GM19025 (cell line): Measurements from ENCODE around the gene HINT3.
"Not testable (repeated sequence)": the region's sequence is repeated elsewhere in the genome, so short reads cannot be mapped to it uniquely, and the experiment has no call there.

ENCODE experiments used
- ATAC-seq: cut with Tn5 transposase; IDR thresholded peaks from one replicate; pipeline ENCODE4 v1.9.1; 2021; ENCODE audit warnings: mild to moderate bottlenecking, low read depth, moderate library complexity; ENCODE audit not compliant: unreplicated experiment

Gene HINT3

DNA sequence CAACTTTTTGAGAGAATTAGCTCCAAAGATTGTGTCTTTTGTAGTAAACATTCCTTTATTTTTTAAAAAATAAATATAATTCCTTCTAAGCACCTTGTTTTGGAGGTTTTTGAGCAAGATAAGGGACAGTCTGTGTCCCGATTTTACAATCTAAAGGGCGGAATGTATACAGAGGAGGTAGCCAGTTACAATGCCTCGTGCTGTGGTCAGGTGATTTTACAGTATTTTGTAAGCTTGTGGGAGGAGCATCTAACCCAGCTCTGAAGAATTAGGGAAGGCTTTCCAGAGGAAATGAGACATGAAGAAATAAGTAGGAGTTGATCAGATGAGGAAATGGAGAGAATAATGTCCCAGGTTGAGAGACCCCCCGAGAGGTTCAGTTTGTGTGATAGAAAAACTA is 1.3 kb downstream of the HINT3 start:
- no peak for ATAC-seq

DNA sequence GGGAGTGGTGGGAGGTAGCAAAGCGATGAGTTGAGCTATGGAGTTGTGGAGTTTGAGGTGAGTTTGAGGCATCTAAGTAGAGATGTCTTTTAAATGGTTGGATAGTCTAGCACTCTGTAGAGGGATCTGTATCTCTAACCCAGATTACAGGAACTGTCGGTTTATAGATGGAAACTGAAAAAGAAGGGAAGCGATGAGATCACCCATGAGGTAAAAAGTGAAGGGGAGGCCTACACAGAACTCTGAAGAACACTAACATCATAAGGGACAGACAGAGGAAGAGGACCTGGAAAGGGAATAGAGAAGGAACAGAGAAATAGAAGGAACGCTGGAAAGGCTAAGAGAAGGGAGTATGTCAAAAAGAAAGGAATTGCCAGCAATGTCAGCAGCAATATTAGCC is 2.5 kb downstream of the HINT3 start:
- ATAC-seq, result no peak

DNA sequence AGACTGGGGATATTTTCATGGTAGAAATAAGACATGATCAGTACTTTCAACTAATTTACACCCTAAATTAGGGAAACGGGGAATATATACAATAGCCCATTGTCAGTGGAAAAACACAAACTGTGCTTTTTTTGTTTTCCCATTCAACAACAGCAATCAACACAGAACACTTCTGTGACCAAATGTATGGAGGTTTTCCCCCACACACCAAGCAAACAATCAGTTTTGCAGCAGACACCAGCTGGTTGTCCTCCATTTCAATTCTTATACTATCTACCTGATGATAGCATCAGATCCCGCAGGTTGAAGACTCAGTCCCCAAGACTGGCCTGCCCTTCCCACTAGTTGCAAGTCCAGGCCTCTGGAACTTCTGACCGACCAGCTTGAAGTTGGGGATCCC is 4.5 kb downstream of the HINT3 start:
- ATAC-seq, result no peak

DNA sequence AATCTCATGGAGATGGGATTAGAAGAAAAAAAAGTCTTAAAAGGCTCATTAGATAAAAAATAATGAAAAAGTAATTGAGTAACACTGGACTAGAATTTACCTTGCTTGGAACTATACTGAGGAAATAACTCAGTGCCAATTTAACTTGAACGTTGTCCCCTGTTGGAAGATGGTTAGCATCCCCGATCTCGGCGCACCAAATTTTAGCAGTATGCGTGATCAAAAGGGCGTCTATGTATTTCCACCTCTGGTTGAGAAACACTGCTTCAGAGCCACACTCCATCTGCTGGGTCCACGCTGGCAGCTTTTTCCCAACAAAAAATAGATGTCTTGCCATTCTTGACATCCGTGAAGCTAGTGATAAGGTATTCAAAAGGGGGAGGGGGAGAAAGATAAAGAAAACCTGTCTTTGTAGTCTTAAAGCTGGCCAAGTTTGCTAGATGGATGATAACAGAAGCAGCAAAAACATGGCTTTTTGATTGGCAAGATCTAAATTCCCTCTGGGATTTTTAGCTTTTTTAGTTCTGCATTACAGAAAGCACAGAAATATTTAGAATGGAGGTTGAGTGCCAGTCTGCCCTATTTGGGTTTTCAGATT is 6.4 kb downstream of the HINT3 start:
- no peak for ATAC-seq

DNA sequence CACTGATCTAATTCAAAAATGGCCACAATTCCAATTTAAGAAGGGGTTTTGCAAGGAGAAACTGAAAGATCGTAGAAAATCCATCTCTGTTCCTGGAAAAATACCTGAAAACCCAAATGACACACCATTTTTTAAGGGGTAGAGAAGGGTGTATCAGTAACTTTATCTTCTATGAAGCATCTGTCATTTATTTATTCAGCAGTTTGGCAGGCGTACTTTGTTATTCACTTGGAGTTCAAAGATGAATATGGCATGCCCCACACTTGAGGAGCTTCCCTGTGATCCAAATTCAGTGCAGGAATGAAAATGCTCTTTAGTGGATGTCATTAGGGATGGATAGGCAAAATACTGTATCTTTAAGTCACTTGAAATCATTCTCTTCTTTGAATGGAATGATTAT is 7.2 kb downstream of the HINT3 start:
- no peak for ATAC-seq

DNA sequence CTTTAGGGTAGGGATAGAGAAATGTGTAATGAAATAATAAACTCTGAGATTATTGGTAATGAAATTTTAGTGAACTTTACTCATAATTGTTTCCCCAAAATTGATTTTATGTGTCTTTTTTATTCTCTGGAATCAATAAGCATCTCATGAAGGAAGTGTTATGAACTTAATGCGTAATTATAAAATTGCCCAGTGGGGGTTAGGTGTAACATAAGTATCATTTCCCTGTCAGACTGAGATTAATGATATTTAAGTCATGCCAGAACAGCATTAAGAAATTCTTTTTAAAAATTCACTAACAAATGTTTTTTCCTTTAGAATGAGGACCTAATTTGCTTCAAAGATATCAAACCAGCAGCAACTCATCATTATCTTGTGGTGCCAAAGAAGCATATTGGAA is 10.0 kb downstream of the HINT3 start:
- no peak for ATAC-seq

DNA sequence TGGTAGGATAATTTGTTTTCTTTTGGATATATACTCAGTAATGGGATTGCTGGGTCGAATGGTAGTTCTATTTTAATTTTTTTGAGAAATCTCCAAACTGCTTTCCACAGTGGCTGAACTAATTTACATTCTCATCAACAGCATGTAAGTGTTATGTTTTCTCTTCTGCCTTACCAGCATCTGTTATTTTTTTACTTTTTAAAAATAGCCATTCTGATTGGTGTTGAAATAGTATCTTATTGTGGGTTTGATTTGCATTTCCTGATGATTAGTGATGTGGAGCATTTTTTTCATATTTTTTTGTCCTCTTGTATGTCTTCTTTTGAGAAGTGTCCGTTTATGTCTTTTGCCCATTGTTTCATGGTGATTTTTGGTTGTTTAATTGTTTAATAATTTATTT is 11.9 kb downstream of the HINT3 start:
- ATAC-seq, result no peak

DNA sequence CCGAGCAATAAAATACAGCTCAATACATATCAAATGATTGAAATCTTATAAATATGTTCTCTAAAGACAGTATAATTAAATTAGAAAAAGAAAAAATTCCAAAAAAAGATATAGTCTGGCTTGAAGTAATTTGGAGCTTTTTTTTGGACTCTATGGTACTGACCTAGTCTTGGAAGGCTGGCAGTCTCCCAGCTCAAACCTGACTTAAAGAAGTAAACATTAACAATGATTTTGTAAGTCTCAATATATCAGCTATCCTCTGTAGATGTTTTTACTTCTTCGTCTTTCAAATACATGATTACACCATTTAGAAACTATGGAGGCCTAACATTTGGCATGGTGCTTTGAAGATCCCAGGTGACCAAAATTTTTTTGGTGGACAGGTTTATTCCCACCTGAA is 14.2 kb downstream of the HINT3 start:
- ATAC-seq, result no peak

DNA sequence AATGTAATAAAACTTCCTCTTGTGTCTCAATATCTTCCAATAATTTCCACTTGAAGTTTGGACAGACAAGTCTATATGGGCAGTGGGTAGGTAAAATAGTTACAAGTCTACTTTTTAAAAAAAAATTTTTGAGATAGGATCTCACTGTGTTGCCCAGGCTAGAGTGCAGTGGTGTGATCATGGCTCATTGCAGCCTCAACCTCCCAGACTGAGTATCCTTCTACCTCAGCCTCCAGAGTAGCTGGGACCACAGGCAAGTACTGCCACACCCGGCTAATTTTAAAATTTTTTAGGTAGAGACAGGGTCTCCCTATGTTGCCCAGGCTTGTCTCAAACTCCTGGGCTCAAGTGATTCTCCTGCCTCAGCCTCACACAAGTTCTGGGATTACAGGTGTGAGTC is 15.9 kb downstream of the HINT3 start:
- not testable (repeated sequence) for ATAC-seq

DNA sequence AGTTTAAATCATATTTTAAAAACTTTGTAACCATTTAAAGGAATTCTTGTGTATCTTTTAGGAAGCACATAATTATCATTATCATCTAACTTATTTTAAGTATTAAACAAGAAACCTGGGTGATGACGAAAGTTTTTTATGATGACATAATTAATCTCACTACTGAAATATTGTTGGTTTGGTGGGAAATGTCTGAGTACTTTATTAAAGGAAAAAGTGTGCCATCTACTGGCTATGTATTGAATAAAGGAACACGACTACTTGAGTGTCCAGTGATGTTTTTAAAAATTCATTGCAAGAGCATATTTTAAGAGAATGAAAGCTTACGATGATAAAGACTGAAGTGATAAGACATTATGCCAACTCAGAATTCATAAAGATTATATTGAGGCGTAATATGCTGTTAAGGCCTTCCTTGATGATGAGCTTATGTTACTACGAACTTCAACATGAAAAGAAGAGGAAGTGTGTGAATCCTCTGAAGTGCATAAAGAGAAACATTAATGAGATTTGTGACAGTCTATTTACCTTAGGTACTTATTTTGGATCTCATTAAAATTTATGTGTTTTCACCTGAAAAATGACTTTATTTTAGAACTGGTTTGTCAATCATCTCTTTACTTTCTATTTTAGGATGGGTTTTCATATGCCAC is 17.8 kb downstream of the HINT3 start:
- ATAC-seq, result peak; percentile 82

DNA sequence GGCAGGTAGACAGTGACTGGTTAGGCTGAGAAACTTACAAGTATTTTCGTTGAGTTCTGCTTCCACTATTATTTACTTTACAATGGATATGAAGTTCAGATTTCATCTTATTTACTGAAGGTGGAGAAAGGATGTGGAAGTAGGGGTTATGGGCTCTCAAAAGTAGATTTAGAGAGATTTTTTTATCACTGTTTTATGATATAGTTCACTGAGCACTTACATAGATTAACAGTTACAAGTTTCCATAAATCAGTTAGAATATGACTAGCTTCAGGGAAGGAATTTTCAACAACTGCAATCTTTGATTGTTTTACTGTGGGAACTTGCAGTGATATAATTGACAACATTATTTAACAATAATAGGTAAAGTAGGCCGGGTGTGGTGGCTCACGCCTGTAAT is 22.5 kb downstream of the HINT3 start:
- ATAC-seq, result no peak

DNA sequence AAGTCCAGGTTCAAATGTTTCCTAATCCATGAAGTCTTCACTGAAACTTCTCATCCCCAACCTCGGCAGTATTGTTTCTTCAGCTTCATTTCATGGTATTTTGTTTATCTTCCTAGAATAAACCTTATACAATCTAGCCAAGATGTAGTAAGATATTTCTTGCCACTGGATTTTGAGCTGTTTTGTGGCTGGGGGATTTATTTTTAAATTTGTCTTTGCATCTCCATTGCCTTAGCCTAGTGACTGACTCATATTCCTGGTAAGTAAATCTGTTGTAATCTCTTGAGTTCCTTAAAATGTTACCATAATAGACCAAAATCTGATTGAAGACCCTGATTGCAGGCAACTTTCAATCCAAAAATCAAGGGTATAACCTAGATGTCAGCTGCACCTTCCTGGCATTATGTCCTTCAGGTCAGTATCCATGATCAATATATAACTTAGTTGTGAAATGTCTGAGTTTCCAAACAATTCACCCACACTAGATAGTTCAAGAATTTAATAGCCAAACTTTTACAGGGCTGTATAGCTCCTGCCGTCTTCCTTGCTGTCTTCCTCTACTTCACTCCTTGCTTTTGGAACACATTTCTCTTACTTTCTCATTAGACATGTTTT is 25.1 kb downstream of the HINT3 start:
- ATAC-seq, result no peak

DNA sequence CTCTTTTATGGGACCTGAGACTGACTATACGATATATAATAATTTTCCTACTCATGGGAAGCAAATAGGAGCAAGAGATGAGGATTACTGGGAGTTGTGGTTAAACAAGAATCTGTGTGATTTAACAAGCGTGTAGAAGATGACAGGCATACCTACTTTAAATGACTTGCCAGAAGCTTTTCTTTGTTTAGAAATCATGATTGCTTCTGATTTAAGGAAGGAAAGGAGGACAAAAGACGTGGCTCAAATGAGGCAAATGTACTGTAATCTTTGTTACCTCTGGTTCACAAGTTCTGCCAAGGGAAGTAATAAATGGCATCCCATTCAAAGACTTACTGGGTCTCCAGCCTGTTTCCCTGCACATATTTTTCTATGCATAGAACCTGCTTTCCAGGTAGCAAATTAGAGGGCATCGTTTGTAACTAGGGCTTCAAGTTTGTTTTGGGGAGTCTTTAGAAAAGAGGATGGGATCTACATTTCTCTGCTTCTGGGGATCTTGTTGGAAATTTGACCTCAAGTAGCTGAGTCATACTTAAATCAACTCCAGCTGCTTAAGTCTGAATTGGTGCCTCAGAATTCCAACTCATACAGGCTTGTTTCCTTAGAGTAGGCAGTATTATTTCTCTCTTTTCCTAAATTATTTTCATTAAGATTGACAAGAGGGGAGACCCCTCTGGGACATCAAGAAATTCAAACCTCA is 26.8 kb downstream of the HINT3 start:
- no peak for ATAC-seq

DNA sequence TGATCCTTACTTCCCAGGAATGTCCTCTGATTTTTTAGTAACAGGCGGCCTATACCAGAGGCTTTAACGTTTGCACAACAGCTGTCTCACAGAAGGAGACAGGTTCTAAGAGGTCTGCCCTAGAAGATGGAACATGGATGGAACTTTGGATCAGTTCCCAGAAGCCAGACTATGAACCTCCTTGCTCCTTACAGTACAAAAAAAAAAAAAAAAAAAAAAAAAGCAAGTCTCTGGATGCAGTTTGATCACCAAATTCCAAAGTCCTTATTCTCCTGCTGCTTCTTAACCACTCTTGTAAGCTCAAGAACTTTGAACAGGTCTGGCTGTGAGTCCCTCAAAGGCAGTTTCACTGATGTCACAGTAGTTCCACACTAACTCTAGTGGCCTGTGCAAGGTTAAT is 27.7 kb downstream of the HINT3 start:
- no peak for ATAC-seq

DNA sequence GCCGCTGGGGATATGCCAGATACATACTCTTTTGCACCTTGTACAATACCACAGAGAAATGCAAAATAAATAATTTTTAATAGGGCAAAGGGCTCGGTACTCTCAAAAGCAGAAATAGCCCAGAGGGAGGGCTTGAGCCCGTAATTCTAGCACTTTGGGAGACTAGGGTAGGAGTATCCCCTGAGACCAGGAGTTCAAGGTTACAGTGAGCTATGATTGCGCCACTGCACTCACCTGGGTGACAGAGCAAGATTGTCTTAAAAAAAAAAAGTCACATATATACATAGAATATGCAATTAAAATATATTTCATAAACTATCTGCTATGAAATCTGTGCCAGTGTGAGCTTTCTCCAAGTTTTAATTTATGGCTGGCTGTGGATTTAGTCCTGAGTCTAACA is 29.0 kb downstream of the HINT3 start:
- ATAC-seq, result no peak

DNA sequence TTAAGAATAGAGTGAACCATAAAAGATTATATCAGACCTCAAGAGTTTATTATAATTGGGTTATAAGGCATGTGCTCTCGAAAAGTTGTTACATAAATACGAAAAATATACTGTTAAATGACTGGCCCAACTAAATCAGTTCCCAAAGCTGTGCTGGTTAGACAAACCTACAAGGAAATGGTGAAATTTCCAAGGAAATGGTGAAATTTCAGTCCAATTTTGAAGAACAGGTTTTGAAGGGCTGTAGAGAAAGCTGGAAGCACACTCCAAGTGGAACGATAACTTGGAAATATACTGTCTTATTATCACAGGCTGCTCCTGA is 29.4 kb downstream of the HINT3 start:
- no peak for ATAC-seq

DNA sequence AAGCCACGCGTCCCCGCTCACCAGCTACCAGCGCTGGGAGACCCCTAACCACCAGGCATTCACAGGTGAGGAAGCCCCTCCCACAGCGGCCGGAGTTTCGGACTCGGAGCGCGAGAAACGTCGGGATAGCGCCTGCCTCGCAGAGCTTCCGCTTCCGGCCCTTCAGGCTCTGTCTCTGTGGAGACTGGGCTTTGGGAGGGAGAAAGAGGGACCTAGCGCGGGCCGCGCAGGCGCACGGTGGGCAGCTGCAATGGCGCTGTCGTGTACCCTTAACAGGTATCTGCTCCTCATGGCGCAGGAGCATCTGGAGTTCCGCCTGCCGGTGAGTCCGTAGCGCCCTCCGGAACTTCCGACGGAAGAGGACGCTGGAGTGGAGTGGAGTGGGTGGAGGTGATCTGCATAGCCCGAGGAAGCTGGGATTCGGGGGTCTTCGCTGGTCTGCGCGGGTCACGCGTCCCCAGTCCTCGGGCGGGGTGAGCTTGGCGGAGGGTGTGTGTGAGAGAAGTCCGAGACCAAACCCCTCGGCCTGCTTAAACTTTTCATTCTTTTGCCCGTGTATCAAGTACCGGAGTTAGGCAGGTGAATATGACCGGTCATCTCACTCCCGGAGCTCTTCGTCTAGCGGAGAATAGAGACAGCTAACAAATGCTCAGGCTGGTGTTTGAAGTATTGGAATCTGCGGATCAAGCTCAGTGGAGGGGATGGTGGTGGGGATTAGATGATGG is 29.9 kb downstream of the HINT3 start, which contains the start of gene TRMT11:
TRMT11 (plus strand) TSS at position 240 of the 725 bp plus-strand sequence; CDS start at position 251, 11 bp downstream.
- ATAC-seq, result peak; percentile 93

DNA sequence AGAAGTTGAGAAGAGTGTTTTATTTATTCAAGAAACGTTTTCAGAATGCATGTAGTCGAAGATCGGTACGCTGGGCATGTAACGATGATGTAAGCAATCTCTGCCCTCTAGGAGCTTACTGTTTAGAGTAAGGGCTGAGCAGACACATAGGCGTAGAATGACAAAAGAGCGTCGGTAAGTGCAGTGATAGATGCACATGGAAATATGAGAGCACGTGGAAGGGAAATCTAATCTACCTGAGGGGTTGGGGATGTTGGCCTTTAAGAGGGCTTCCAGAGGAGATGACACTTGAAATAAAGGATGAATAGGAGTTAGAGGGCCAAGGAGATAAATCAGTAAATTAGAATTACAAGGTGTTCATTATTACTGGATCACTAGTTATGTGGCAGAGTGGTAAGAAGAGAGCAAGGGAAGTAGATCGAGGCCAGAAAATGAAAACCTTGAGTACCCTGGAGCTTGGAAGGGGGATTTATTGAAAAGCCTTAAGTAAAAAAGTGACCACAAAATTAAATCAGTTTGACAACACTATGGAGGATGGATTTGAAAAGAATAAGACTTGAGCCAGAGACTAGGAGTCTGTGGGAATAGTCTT is 30.6 kb downstream of the HINT3 start:
- peak; percentile 7 for ATAC-seq

DNA sequence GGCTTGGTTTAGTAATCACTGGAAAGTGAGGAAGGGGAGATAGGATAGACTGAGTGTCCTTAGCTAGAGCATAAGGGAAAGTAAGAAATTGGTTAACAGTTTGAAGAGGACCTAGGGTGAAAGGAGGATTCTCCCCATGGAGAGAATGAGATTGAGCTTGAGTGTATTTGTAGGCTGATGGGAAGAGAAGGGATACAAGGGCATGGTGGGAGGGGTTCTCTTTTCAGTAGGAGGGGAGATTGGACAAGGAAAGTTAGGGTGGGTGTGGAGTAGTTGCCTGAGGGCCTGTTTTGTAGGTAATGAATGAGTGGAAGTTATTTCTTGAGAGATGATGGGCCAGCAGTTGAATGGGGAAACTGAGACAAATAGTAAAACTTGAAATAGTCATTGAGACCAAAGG is 31.7 kb downstream of the HINT3 start:
- no peak for ATAC-seq

DNA sequence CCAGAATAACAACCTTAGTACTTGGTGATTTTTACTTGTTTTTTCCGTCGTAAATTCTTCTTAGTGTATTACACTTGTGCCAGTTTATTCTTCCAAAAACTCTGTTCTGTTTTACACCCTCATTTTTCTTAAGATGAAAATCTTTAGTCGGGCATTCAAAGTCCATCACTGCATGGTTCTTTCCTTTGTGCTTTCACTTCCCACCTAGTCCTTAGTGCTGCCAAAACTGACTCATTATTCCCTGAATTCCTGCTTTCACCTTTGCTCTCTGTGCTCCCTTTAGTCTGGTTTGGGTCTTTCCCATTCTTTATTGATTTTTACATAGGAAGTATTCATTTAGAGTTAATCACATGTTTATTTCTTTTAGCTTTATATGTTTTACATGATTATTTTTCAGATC is 33.1 kb downstream of the HINT3 start:
- no peak for ATAC-seq

DNA sequence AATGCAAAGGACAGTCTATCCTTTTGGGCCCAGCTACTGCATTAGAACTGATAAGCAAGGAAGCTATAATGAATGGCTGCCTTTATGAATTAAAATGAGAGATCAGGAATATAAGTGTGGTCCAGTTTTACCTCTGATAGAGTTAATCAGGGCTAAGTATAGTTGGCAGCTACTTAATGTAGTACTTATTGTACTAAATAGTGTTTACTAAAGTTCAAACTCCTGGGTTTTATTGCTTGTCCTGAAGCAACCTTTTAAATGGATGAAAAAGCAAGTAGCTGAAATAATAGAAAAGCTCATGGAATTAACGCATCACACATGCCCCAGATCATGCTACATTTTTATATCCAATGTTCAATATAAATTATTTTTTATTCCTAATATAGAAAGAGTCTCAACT is 35.1 kb downstream of the HINT3 start:
- no peak for ATAC-seq
